Mononuclear cell (primary cell): ENCODE results near the gene GPC6. TPM values are rescaled to one million over a fixed set of nuclear protein-coding genes. Genes with fewer than 3 reads are reported as not detected.

ENCODE experiments used
- H3K27me3 ChIP-seq: 2 replicates; pipeline ENCODE4 v1.6.0; 2011; ENCODE audit warnings: low read length, control low read depth; ENCODE audit not compliant: insufficient read depth
- H3K4me1 ChIP-seq: 2 replicates; pipeline ENCODE4 v1.5.1; 2011; ENCODE audit warnings: mild to moderate bottlenecking, low read length, control low read depth; ENCODE audit not compliant: insufficient read depth
- H3K4me3 ChIP-seq: 2 replicates; pipeline ENCODE4 v1.5.1; 2011; ENCODE audit warnings: mild to moderate bottlenecking, low read length, moderate library complexity
- H3K9me3 ChIP-seq: 2 replicates; pipeline ENCODE4 v1.5.1; 2011; ENCODE audit warnings: low read depth, mild to moderate bottlenecking, control low read depth, low read length
- total RNA-seq: library from RNA; depleted of rRNA; stranded (reverse); fragments of >200 nt; gene quantifications from one replicate; pipeline ENCODE4 v1.2.3, GENCODE V29; 2012

Gene GPC6
- total RNA-seq, 1 donor, result 0.31 TPM

GRCh38 chr13:93244918-93245280 is 18.3 kb downstream of the GPC6 start:
- Histone ChIP-seq H3K4me3 (no peak overlapping the region), H3K4me1 (no peaks in the 10 kb centered on the region), H3K27me3 (no peaks in the 10 kb centered on the region), H3K9me3 (peaks cover 3% of the 10 kb centered on the region)

GRCh38 chr13:93246069-93246468 is 19.5 kb downstream of the GPC6 start:
- no peak overlapping the region for H3K4me3 ChIP-seq
- no peaks in the 10 kb centered on the region for H3K4me1 ChIP-seq
- no peaks in the 10 kb centered on the region for H3K27me3 ChIP-seq
- no peaks in the 10 kb centered on the region for H3K9me3 ChIP-seq

- no peaks in the 10 kb centered on the region for H3K9me3 ChIP-seq
- H3K27me3 ChIP-seq, result no peaks in the 10 kb centered on the region
- no peak overlapping the region for H3K4me3 ChIP-seq
- H3K4me1 ChIP-seq, result no peaks in the 10 kb centered on the region
Measured at GRCh38 chr13:93248627-93249047, 22.0 kb downstream of the GPC6 start.

GRCh38 chr13:93249364-93250306 is 23.0 kb downstream of the GPC6 start:
- Histone ChIP-seq H3K4me1 (no peaks in the 10 kb centered on the region), H3K4me3 (no peak overlapping the region), H3K9me3 (no peaks in the 10 kb centered on the region), H3K27me3 (no peaks in the 10 kb centered on the region)

- no peaks in the 10 kb centered on the region for H3K27me3 ChIP-seq
Measured at GRCh38 chr13:93254775-93255174, 28.2 kb downstream of the GPC6 start.

GRCh38 chr13:93256998-93257397 is 30.4 kb downstream of the GPC6 start:
- H3K27me3 ChIP-seq, result no peaks in the 10 kb centered on the region
- no peak overlapping the region for H3K4me3 ChIP-seq
- H3K9me3 ChIP-seq, result no peaks in the 10 kb centered on the region
- no peaks in the 10 kb centered on the region for H3K4me1 ChIP-seq

More at GRCh38 chr13:93254775-93255174, 28.2 kb downstream of the GPC6 start:
- H3K4me3 ChIP-seq, result no peak overlapping the region
- H3K9me3 ChIP-seq, result no peaks in the 10 kb centered on the region
- H3K4me1 ChIP-seq, result no peaks in the 10 kb centered on the region

GRCh38 chr13:93259527-93260080 is 33.0 kb downstream of the GPC6 start:
- no peaks in the 10 kb centered on the region for H3K27me3 ChIP-seq
- H3K4me1 ChIP-seq, result no peaks in the 10 kb centered on the region
- no peaks in the 10 kb centered on the region for H3K9me3 ChIP-seq
- H3K4me3 ChIP-seq, result no peak overlapping the region

- no peak overlapping the region for H3K4me3 ChIP-seq
- no peaks in the 10 kb centered on the region for H3K9me3 ChIP-seq
- no peaks in the 10 kb centered on the region for H3K4me1 ChIP-seq
- no peaks in the 10 kb centered on the region for H3K27me3 ChIP-seq
Measured at GRCh38 chr13:93260591-93260990, 34.0 kb downstream of the GPC6 start.

GRCh38 chr13:93262729-93263345 is 36.2 kb downstream of the GPC6 start:
- H3K4me3 ChIP-seq, result no peak overlapping the region
- no peaks in the 10 kb centered on the region for H3K4me1 ChIP-seq
- no peaks in the 10 kb centered on the region for H3K27me3 ChIP-seq
- H3K9me3 ChIP-seq, result no peaks in the 10 kb centered on the region

GRCh38 chr13:93264876-93265275 is 38.3 kb downstream of the GPC6 start:
- no peaks in the 10 kb centered on the region for H3K27me3 ChIP-seq
- H3K4me3 ChIP-seq, result no peak overlapping the region
- H3K9me3 ChIP-seq, result no peaks in the 10 kb centered on the region
- H3K4me1 ChIP-seq, result no peaks in the 10 kb centered on the region

- Histone ChIP-seq H3K4me3 (no peak overlapping the region), H3K9me3 (no peaks in the 10 kb centered on the region)
Measured at GRCh38 chr13:93265800-93266199, 39.2 kb downstream of the GPC6 start.

GRCh38 chr13:93266681-93267080 is 40.1 kb downstream of the GPC6 start:
- H3K4me3 ChIP-seq, result no peak overlapping the region
- H3K9me3 ChIP-seq, result no peaks in the 10 kb centered on the region
- no peaks in the 10 kb centered on the region for H3K27me3 ChIP-seq
- no peaks in the 10 kb centered on the region for H3K4me1 ChIP-seq

More at GRCh38 chr13:93265800-93266199, 39.2 kb downstream of the GPC6 start:
- H3K27me3 ChIP-seq, result no peaks in the 10 kb centered on the region
- H3K4me1 ChIP-seq, result no peaks in the 10 kb centered on the region

- no peaks in the 10 kb centered on the region for H3K27me3 ChIP-seq
- H3K4me3 ChIP-seq, result no peak overlapping the region
- no peaks in the 10 kb centered on the region for H3K4me1 ChIP-seq
Measured at GRCh38 chr13:93268327-93269028, 41.9 kb downstream of the GPC6 start.

GRCh38 chr13:93270769-93271742 is 44.4 kb downstream of the GPC6 start:
- Histone ChIP-seq H3K27me3 (no peaks in the 10 kb centered on the region), H3K4me1 (no peaks in the 10 kb centered on the region), H3K4me3 (no peak overlapping the region), H3K9me3 (no peaks in the 10 kb centered on the region)

More at GRCh38 chr13:93268327-93269028, 41.9 kb downstream of the GPC6 start:
- no peaks in the 10 kb centered on the region for H3K9me3 ChIP-seq
